Renal pelvis (tissue), 4 donors: ENCODE measurements around the gene PRR18. TPM values are rescaled to one million over a fixed set of nuclear protein-coding genes. Genes with fewer than 3 reads are reported as not detected.

Experiments used
- DNase-seq: peaks from one replicate; pipeline ENCODE4 v3.0.0-alpha.2; 2013
- polyA plus RNA-seq, 3 donors: library from polyadenylated mRNA; unstranded; fragments of 120-200 nt; gene quantifications; one replicate each; pipeline ENCODE4 v1.2.1, GENCODE V29; 2013; ENCODE audit not compliant: insufficient read length in 3 of 3

PRR18 gene
- polyA plus RNA-seq, 3 donors = 0.27 to 0.30 (median 0.28) TPM

DNA sequence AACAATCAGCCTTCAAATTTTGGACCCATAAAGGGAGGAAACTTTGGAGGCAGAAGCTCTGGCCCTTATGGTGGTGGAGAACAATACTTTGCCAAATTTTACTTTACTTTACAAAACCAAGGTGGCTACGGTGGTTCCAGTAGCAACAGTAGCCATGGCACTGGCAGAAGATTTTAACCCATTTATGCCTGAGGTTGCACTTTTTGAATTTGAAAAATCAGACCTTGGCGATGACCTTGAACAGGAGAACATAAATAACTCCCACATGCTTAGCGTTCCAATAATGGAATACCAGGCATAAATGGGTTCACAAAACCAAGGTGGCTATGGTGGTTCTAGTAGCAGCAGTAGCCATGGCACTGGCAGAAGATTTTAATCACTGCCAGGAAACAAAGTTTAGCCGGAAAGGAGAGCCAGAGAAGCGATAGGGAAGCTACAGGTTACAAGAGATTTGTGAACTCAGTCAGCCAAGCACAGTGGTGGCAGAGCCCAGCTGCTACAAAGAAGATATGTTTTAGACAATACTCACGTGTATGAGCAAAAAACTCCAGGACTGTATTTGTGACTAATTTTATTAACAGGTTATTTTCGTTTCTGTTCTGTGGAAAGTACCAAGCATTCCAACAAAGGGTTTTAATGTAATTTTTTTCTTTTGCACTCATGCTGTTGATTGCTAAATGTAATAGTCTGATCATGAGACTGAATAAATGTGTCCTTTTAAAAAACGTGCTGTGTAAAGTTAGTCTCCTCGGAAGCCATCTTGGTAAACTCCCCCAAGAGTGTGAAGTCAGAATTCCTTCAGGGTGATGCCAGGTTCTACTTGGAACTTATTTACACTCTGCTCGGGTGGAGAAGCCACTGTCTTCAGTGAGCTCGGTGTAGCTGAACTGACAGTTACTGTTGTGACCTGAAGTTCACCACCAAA, 27.4 kb upstream of the PRR18 start:
- DNase-seq = no peak

DNA sequence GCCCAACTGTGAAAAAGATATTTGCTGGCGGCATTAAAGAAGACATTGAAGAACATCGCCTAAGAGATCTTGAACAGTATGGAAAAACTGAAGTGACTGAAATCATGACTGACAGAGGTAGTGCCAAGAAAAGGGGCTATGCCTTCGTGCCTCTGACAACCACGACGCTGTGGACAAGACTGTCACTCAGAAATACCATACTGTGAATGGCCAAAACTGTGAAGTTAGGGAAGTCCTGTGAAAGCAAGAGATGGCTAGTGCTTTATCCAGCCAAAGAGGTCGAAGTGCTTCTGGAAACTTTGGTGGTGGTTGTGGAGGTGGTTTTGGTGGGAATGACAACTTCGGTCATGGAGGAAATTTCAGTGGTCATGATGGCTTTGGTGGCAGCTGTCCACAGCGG, 26.7 kb upstream of the PRR18 start:
- no peak for DNase-seq

DNA sequence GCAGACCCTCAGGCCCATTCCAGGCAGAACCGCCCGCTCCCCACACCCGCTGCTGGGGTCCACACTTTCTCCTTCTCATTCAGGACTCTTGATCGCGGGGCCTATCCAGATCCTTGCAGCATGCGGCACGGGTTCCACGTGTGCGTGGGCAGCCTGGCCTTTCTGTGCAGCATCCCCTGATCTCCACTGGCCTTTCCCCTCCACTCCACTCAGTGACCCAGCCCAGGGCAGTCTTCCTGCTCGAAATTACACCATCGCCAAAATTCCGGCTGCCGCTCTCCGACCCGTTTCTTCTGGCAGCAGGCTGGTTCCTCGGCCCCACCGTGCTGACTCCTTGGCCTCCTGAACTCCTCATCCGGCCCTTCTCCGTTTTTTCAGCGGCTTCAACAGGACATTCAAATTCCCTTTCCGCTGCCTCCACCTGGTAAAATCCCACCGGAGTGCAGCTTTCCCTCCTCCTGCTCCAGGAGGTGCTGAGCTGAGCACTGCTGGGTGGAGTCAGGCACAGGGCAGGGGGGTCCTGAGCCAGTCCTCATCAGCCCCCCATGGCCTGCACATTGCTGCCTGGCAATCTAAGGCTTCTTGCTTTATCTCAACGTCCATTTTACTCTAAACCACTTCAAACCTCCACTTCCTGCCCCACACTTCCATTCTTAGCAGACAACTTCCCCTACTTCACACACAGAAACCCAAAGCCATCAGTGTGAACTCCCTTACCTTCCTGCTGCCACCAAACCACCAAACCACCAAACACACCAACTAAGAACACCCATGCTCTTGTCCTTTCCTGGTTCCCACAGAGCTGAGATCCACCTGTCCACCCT, 25.2 kb upstream of the PRR18 start:
- no peak for DNase-seq

DNA sequence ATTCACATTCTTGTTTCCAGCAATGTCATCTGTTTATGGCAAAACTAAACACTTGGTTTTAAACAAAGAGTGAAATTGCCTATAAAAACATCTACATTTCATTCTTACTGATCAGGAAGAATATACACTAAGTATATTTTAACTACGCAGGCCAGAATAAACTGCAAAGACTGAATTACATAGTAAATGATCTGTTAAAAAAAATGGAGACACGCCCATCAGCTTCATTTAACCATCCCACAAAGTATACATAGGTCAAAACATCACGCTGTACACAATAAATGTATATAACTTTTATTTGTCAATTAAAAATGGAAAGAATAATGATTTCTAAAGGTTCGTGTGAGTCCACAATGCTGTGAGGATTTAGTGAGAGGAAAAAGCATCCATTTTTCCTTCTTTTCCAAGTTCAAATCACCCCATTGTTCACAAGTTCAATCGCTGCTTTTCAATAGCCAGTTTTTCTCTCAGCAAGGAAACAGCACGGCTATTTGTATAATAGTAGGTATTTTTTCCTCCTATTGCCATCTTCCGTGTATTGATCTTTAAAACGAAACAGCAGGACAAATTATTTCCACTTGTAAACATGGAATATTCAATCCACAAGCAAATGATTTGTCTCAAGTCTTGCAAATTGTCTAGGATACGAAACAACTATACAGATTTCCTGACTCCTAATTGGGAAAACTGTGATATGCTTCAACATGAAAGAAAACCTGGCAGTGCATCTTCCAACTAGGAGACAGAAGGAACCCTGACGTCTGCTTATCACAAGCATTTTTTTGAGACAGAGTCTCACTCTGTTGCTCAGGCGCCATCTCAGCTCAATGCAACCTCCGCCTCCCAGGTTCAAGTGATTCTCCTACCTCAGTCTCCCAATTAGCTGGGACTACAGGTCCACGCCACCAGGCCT, 23.6 kb upstream of the PRR18 start:
- no peak for DNase-seq

DNA sequence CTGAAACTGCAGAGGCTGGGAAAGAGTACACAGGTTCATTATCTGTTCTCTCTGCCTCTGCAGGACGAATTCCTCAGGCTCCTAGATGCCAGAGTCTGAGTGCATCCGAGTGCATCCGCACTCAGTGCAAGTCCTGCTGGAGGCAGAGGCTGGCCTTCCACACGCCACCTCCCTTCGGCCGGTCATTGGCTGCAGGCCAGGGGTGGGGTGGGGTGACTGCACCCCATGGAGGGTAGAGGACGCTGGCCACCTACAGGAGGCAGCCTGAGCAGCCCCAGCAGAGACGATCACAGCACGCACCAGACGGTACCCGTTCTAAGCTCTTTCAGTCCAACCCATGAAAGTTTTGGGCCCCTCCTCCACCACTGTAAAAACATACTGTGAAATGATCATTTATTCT, 22.4 kb upstream of the PRR18 start:
- DNase-seq = no peak

DNA sequence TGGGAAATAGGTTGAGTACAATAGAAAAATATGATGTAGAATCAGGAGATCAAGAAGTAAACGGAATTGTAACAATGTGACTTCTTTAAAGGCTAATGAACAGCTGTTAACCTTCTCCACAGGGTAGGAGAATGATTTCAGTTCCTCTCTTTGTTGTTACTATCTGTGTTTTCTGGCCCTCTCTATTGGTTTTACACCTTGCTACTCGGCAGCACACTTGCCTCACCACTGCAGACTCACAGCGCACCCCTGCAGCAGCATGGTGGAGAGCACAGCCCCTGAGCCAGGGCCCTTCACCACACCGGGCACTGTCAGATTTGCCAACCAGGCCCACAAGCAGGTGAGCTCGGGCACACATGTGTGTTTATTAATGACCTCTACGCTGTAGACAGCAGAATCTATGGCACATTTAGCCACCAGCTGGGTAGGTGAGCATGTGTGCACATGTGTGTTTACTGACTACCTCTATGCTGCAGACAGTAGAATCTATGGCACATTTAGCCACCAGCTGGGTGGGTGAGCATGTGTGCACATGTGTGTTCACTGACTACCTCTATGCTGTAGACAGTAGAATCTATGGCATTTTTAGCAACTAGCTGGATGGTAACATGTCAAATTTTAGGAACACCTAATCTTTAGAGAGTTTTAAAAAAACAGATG, 17.3 kb upstream of the PRR18 start:
- DNase-seq = no peak

DNA sequence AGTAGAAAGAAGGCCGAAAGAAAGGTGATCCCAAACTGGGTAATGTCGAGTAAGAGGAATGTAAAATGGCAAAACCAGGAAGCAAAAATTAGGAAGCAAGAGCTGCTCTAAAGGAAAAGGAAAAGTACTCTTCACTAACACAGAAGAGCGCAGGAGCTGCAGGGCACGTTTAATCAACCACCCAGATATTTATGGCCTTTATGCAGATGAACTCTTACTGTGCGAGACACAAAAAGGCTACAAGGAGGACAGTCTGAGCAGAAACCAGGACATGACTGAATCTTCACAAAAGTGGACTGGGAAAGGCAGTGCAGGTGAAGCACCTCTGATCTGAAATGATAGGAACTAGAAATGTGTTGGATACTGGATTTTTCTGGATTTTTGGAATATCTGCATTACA, 15.2 kb upstream of the PRR18 start:
- DNase-seq = no peak

DNA sequence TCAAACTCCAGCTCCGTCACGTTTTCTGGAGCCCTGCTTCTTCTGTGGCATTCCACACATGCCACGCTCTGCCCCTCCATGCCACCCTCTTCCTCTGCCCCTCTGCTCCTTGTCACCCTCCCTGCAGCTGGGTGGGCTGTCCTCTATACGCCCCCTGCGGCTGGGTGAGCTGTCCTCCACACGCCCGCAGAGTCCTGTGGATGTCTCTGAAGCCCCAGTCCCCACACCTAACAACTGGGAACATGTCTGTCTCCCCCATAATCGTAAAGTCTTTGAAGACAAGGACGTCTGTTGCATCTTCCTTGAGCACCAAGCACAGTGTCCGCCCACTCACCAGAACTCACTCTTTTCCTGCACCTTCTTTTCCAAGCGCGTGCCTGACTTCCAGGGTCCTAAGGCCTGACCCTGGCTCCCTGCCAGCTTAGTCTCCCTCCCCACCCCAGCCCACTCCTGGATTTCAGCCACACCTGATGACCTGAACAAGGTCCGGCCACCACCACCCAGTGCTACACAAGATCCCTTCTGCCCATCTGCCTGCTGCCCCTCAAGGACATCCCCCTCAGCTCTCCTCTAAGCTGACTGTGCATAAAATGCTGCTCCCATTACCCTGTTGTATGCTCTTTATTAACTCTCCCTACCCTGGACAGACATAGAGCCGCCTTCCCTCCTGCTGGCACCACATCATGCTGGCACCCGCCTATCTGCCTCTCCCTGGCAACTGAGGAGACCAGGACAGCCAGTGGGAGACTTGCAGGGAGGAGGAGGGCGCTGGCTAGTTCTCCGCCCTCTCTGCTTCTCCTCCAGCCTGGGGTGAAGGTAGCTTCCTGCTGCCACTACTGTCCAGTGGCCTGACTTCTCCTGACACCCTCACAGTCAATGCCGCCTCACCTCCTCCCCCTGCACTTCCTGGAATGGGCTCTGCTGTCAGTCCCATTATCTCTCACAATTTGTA, 10.7 kb upstream of the PRR18 start:
- DNase-seq = no peak

DNA sequence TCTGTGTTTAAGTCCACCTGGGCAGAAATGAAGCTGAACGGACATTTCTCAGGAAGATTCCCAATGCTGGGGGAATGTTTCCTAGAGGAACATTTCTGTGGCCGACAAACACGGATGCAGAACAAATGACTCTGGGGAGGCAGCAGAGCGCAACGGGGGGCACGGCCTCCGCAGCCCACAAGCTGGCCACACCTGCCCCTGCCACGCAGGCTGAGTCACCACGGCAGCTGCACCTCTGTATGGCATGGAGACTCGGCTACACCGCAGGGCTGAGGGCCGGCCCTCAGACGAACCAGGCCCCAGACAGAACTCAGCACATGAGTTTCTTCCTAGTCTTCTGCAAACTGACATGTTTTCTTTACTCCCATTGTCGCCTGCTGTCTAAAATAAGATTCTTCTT, 10.0 kb upstream of the PRR18 start:
- peak; percentile 22 for DNase-seq

DNA sequence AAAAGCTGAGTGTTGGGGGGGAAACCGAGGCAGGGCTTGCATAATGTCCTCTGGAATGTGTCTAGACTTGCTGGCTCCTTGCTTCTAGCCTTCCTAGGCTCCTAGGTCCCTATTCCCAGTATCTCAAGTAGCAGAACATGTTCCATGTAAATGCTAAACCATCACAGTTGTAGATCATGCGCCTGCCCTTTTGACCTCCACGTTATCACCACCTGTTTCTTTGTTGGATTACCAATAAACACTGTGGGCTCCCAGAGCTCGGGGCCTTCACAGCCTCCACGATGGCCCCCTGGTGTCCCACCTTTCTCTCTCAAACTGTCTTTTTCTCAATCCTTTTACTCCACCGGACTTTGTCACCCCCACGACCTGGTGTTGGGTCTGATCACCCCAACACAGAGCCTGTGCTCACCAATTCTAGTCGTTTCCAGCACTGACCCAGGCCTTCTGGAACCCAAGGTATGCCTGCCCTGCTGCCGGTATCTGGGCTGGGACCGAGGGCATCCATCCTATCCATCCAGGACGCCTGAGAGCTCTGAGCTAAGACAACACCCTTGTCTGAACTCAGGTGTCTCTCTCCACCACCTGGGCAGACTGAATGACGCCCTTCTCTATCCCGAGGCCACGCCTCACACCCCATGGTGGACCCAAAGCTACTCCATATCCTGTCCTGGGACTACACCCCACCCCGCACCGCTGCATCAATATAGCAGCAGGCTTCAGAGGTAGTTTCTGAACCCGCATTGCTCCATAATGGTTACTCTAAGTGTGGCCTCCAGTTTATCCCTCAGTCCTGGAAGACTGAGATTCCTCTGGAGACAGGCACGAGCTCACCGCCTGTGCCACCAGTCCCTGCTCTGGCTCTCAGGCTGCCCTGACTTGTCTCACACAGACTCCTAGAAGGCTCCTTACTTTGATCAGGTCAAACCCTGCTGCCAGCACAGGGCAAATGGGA, 9.3 kb upstream of the PRR18 start:
- DNase-seq = no peak

DNA sequence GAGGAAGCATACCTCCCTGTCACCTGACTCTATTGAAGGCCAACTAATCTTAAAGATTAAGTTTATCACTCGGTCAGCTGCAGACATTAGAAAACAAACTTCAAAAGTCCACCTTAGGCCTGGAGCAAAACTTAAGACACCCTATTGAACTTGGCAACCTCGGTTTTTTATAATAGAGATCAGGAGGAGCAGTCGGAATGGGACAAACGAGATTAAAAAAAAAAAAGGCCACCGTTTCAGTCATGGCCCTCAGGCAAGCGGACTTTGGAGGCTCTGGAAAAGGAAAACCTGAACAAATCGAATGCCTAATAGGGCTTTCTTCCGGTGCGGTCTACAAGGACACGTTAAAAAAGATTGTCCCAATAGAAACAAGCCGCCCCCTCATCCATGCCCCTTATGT, 7.2 kb upstream of the PRR18 start:
- no peak for DNase-seq

DNA sequence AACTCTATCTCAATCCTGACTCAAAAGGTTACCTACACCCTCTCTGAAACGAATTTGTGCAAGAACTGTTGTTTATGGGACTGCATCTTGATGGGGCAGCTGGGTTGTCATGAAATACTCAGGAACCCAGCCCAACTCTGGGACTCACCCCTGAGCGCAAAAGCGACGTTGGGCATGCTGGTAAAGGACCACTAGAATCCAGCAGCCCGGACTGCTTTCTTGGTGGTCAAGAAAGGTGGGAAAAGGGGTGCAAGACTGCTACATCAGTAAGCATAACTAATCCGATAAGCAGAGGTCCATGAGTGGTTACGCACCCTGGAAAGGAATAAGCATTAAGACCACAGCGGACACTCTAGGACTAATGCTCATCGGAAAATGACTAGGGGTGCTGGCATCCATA, 6.3 kb upstream of the PRR18 start:
- no peak for DNase-seq

DNA sequence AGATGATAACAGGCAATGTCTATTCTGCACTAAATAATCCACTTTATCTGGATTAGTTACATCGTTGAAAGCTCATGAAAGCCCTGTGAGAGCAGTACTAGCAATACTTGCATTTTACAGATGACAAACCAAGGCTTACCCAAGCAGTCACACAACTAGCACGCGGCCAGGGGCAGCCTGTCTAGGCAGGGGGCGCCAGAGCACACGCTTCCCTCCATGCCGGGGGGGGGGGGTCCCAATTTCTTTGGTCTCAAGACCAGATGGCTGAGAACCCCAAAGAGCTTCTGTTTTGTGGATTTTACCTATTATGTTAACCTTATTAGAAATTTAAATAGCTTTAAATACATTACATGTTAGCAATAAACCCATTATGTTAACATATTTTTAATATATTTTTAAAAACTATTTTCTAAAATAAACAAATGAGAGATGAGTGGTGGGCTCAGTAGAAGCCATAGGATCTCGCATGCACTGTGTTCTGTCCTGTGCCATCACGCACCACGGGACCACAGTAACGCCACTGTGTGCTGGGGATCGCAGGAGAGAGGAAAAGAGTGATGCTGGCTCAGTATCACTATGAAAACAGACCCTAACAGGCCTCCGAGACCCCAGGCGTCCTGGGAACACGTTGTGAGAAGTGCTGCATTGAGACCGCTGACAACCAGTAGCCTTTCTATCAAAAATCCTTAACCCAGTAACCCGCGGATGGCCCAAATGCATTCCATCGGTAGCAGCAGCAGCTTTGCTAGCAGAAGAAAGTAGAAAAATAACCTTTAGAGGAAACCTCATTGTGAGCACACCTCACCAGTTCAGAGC, 5.3 kb upstream of the PRR18 start:
- DNase-seq = no peak

DNA sequence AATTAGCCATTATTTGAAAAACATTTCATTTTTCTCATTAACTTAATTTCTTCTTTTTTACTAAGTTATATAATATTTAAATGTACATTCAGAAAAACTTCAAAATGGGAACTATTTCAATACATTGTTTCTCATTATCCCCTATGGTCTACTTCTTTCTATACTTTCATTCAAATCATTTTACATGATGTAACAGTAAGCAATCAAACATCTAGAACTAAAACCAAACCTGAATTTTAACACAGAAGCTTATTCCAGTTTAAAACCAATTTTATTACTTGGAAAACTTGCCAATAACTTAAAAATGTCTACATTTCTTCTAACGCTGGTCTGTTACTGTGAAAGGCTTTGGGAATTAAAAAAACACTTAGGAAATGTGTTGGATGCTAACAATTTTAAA, 4.6 kb upstream of the PRR18 start:
- no peak for DNase-seq

DNA sequence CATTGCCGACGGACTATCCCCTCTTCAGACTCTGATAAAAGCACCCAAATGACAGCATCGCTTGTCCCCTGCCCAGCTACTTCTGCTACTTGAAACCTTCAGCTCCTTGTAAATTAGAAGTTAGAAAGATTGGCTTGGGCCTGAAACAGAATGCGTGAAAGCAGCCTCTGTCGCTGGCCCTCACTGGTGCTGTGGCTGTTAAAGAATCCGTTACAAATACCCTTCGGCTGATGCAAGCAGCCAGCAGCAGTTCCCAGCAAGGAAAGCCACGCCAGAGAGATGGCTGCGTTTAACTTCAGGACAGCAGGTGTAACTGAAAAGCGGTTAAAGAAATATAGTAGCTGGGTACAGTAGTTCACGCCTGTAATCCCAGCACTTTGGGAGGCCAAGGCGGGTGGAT, 2.4 kb upstream of the PRR18 start:
- DNase-seq = no peak

DNA sequence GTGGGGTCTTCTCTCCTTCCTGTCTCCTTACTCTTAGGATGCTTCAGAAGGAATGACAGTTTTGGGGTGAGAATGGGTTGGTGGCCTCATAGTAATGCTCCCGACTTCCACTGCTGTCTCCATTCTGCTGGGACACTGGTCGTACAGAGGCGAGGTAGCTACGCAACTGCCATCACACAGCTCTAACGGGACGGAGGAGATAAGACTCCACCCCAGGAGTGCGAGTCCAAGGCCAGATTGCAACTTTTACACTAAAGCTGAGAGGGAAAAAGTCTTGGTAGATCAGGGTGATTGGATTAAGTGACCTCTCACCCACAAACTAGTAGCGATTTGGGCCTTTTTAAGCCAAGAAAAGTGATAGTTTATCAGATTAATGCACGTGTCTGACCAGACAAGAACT, 1.8 kb upstream of the PRR18 start:
- no peak for DNase-seq

DNA sequence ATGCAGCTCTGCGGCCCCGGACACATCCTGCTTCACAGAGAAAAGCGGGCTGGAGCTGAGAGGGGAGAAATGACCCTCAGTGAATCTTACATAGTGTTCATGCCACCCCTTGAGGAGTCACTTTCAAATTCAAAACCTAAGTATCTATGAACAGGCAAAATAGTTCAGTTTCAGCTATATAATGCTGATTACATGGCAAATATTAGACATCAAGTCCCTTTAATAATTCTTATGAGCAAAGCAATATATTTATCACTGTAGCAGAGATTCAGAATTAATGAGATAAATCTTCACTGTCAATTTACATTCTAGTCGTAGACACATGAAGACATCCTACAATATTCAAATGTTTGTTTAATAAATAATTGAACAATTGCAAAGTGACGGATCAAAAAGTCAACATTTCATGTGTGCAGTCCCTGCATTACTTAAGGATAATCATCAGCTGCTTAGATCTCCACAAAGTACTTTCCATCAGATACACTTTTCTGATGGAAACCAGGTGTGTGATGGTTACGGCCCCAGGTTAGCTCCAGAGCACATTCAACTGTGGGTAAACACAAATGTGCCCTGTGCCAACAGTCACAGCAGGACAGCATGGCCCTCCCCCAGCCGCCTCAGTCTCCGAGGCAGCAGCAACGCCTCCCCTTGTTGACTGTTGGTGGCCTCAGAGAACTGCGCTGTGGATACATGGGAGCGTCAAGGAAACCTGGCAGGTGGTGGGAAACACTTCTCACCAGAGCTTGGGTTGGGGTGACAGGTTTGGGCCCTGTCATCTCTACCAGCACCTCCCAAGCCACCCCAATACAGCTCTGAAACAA, 787 bp upstream of the PRR18 start:
- DNase-seq = no peak
